H54 (cell line): ENCODE data around the gene MLIP.
A peak's percentile ranks its signal among the peaks of the same experiment; 100 is the strongest.

ENCODE experiments used
- DNase-seq: peaks from one replicate; pipeline ENCODE4 v3.0.0; 2011; ENCODE audit warnings: low spot score, mixed read lengths; ENCODE audit not compliant: insufficient read length
- FAIRE-seq: peaks from 3 replicates; lab custom pipeline; 2011; peaks lifted over from hg19 to GRCh38; lab: Jason Lieb, UNC
- POLR2A ChIP-seq: IDR thresholded peaks from 2 replicates; pipeline ENCODE4 v1.6.1; 2011; ENCODE audit warnings: low read depth, mild to moderate bottlenecking, low read length

Gene MLIP

DNA sequence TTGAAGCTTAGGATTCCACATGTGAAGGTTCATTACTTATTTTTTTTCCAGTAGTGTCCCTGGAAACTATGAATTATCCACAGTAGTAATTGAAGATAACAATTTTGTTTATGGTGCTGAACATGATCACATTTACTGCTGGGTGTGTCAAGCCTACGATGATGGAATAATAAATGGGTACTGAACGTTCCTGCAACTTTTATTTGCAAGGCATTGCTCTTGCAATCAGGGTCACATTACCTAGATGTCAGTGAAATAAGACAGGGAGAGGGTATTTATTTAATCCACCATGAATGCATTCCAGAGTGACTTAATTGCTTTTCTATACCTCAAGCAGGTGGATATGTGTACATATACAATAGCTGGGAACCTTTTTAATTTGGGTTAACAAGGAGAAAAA lies 27.0 kb upstream of the MLIP start:
- no peak for TF ChIP-seq POLR2A
- no peak for DNase-seq
- no peak for FAIRE-seq

DNA sequence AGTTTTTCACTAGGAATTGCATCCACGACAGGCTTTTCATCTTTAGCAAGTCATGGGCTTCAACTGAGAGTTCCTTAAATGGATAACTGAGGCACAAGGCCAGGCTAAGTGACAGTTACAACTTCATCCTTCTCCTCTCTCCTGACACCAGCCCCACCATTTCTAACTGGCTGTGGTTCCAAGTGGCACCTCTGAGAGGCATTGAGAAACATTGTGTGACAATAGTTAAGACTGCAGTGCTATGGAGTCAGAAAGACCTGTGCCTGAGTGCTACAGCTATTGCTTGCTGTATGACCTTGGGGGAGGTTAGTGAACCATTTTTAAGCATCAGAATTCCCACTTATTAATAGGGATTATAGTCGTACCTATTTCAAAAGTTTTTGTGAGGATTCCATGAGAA lies 26.2 kb upstream of the MLIP start:
- DNase-seq, result no peak
- FAIRE-seq, result no peak
- TF ChIP-seq POLR2A, result no peak

DNA sequence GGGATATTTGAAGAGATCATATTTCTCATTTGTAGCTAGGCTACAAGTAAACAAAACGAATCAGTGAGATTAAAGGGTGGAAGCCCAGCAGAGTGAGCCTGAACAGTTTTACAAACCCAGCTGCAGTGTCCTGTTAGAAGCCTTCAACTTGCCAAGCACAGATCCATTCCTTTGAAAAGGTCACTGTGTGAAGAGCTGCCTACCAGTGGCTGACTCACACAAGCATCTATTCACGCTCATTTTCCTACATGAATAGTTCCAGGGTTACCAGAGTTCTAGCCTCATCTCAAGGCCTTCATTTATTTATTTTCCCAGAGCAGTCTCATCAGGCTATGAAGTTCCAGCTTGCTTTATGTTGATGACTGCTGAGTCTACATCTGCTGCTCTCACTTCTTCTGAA lies 25.7 kb upstream of the MLIP start:
- no peak for TF ChIP-seq POLR2A
- DNase-seq, result no peak
- peak; percentile 45 for FAIRE-seq

DNA sequence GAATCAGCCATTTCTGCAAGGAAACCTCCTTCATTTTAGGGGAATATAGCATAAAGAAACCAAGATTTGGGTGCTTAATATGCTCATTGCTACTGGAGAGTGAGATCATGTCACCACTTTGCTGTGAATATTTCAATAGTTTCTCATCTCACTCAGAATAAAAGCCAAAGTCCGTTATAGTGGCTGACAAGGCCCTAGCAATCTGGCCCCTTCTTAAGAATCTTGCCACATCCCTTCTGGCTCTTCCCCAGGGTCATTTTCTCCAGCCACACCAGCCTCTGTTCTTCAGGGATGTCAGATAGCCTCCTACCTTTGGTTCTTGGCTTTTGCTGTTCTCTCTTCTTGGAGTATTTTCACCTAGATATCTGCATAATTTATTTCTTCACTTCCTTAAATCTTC lies 24.8 kb upstream of the MLIP start:
- DNase-seq, result no peak
- no peak for TF ChIP-seq POLR2A
- no peak for FAIRE-seq

DNA sequence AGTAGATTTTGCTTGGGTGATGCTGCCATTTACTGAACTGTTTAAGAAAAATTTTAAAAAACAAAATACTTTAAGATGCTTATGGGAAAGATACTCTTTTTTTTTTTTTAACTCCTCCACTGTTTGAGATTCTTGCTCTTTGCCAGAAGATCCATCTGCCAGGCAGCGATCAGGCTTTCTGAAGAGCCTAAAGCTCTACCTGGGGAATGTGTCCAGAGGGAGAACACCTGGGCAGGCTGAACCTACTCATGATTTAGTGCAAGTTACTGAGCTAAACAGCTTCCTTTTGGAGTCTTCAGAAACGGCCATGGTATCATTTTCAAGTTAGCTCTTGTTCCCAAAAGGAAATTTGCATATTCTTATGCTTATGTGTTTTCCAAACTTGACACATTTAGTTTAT lies 23.5 kb upstream of the MLIP start:
- no peak for DNase-seq
- TF ChIP-seq POLR2A, result no peak
- FAIRE-seq, result no peak

DNA sequence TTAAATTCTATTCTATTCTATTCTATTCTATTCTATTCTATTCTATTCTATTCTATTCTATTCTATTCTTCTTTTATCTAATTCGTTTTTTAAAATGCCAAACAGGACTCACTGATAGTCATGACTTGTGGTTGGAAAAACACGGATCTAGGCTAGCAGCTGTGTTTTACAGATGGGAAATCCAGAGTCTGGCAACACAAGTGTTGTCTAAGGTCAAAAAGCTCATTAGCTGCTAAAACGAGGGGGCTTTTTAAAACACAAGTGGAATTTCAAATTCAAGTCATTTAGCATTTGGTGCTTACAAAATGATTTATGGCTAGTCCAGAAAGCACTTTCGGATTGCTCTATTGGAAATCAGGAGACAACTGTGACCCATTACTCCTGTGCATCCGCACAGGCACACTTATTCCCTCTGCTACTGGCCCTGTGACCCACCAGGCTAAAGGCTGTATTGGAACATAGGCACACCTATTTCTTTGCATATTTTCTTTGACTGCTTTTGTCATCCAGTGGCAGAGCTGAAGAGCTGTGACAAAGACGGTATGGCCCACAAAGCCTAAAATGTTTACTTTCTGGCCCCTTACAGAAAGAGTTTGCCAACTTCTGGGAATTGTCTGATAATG lies 17.8 kb upstream of the MLIP start:
- no peak for DNase-seq
- TF ChIP-seq POLR2A, result no peak
- FAIRE-seq, result no peak

DNA sequence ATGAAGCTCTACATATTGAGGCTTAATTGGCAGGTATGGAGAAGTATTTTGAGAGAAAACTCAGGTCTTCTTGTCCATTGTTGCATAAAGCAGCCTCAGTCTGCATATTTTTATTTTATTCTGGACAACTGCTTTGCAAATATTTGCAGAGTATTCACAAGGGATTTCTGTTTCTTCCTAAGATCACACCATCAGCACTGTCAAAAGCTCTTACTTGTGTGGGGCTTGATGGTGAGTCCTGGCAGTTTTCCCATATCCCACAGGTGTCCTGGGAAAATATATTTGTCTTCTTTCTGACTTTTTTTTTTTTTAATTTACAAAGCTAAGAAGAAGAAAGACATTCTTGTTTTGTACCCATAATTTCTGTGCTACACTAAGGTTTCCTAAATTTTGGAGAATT lies 16.9 kb upstream of the MLIP start:
- TF ChIP-seq POLR2A, result no peak
- DNase-seq, result no peak
- FAIRE-seq, result no peak

DNA sequence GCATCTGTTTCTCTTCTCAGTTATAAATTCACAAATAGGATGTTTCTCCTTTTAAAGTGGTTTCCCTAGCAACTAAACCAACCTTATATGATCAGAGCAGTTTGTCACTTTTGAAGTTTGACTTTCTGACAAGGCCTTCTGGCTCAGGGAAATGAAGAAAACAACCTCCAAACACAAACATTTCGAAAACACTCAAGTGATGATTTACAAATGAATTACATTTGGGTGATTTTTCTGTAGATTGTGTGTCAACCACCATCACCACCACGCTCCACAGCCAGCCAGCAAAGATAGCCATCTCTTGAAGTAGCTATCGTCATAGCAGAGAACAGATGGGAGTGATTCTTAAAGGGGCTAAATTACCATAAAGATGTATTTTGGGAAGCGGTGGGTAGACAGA lies 16.5 kb upstream of the MLIP start:
- no peak for TF ChIP-seq POLR2A
- peak; percentile 45 for FAIRE-seq
- DNase-seq, result no peak

DNA sequence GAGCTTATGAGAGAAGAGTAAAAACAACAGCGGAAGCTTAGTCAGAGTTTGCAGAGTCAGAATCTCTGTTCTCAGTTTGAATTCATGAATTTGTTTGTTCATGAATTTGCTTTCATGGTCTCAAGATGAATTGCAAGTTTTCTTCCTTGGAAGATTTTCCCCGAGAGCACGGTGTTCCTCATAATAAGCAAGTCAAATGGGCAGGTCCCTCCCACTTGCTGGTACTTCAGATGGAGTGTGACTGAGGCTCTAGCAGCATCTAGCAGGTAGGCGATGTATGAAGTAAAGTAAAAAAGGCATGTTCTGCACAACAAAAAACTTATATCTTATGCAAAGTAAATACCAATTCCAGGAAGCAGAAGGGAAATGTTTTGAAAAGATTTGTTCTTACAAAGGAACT lies 15.5 kb upstream of the MLIP start:
- no peak for TF ChIP-seq POLR2A
- FAIRE-seq (no peak), DNase-seq (no peak)

DNA sequence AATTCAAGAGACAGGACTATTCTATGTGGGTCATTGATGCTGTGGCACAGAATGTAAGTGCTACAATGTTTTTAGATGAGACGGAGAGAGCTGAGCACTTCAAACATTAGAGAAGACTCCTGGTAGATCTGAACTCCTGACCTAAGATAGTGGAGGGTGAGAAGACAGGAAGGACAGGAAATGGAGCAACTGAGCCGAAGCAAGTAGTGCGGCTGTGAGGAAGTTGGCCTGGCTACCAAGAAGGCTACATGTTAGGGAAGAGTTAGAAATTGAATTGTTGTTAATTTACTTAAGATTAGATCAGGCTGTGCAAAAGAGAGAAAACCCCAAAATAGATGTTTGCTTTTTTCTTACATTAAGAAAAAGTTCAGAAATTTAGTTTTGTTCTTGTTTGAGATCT lies 14.4 kb upstream of the MLIP start:
- FAIRE-seq, result no peak
- no peak for TF ChIP-seq POLR2A

DNA sequence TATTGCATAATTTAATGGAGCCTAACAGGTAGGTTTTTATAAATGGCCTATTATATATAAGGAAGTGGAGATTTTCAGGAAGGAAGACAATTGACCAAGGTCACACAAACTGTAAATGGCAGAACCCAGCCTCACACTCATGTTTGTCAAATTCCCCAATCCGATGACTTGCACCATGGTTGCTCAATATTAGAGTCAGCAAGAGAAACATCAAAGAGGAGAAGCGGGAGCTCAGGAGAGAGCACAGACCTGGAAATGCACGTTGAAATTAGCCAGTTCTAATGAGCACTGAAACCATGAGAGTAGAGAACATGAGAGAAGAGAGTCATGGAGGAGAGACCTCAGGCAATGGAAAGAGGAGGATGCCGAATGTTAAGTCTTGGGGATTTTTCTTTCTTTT lies 13.5 kb upstream of the MLIP start:
- DNase-seq (no peak), FAIRE-seq (no peak)
- no peak for TF ChIP-seq POLR2A

More for the DNA sequence above, 14.4 kb upstream of the MLIP start:
- no peak for DNase-seq

DNA sequence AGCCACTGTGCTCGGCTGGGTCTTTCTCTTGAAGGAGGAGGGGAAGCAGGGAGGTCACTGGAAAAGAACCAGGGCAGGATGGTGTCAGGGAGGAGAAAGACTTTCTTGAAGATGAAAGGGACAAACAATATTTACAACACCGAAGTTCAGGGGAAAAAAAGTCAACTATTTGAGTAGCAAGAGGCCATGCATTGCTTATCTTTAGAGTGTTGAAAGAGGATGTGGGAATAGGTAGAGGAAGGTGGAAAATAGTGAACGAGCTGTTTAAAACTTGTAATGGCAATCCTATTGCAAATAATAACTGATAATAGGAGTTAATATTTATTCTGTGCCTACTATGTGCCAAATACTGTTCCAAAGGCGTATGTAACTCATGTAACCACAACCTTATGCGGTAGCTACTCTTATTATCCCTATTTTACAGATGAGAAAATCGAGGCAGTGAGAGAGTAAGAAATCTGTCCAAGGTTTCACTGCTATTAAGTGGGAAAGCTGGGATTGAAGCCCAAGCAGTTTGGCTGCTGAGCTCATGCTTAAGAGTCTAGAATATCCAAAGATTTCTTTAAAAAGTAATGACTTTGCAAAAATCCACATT lies 12.7 kb upstream of the MLIP start:
- TF ChIP-seq POLR2A, result no peak
- FAIRE-seq, result no peak

DNA sequence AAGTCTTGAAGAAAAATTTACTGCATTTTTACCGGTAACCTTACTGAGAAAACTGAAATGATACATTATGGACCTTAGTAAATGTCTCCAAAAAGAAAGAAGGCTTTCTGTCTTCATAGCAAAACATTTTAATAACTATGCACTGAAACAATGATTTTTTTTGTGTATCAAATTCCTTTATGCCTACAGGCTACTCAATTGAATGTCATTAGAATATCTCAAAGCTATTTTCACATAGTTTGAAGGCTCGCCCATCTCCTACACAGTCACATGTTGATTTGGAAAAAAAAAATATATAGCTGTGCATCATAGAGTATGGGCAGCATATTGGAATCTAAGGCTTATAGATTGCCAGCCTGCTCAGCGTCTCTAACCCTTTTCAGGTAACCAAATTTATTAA lies 12.0 kb upstream of the MLIP start:
- no peak for FAIRE-seq
- no peak for DNase-seq
- no peak for TF ChIP-seq POLR2A

More for the DNA sequence above, 12.7 kb upstream of the MLIP start:
- DNase-seq, result no peak

DNA sequence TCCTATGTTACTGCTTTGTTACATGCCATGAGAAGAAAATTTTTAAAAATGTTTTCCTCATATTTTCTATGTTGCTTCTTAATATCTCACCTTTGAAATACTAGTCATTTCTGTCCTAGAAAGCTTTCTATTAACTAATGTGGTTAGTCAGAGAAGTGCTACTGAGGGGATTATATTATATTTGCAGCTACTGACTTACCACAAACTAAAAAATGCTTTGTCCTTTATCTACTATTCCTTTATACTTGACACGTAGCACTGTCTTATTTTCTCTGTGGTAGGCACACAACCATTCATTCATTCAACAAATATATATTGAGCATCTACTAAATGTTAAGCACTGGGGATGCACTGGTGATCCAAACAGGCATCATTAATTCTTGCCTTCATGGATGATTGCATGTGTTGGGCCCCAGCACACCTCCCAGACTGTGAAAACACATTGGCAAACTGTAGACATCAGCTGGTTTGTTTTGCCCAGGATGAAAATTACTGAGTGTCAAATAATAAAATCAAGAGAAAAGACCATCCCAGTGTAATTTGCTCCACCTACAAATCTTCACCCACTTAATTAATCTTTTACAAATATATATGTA lies 10.7 kb upstream of the MLIP start:
- no peak for FAIRE-seq
- TF ChIP-seq POLR2A, result no peak
- no peak for DNase-seq

DNA sequence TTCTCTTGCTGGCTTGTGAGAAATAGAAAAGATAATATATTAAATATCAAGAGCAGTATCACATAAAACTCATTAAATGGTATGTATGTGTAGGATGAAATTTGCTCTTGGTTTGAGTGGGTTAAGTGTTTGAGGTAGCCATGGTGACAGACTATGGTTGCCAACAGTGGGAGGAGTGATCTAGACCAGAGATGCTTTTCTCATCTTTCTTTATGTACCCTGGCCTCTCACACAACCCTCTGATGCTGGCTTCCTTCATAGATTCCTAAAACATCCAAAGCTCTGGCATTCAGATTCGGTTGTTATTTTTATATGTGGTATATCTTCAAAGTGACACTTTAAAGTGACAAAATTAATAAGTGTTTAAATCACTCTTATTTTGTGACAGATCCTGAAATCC lies 9.0 kb upstream of the MLIP start:
- no peak for DNase-seq
- FAIRE-seq, result no peak
- TF ChIP-seq POLR2A, result no peak
